GM23248 (cell line): Measurements from ENCODE around the gene UBASH3B. TPM values are rescaled to one million over a fixed set of nuclear protein-coding genes. Genes with fewer than 3 reads are reported as not detected.
A peak's percentile ranks its signal among the peaks of the same experiment; 100 is the strongest.

ENCODE experiments used
- DNase-seq: peaks from one replicate; pipeline ENCODE4 v3.0.0-alpha.2; 2015
- H2AFZ ChIP-seq: fragments of 200-600 bp; sonication (generic); 2 replicates; pipeline ENCODE4 v1.6.1; 2016; ENCODE audit warnings: antibody characterized with exemption
- H3F3A ChIP-seq: fragments of 200-600 bp; sonication (generic); 2 replicates; pipeline ENCODE4 v1.6.1; 2016; ENCODE audit warnings: mild to moderate bottlenecking, antibody characterized with exemption, mixed run types; ENCODE audit not compliant: insufficient read depth
- H3K27ac ChIP-seq: fragments of 200-600 bp; sonication (generic); 2 replicates; pipeline ENCODE4 v1.5.1; 2016; ENCODE audit warnings: mild to moderate bottlenecking
- H3K27me3 ChIP-seq: fragments of 200-600 bp; sonication (generic); replicated peaks from 2 replicates; pipeline ENCODE4 v1.6.1; 2016; ENCODE audit warnings: mild to moderate bottlenecking; ENCODE audit not compliant: insufficient read depth
- H3K36me3 ChIP-seq: fragments of 200-600 bp; sonication (generic); 2 replicates; pipeline ENCODE4 v1.6.1; 2016; ENCODE audit warnings: low read depth, mild to moderate bottlenecking
- H3K4me1 ChIP-seq: fragments of 200-600 bp; sonication (generic); 2 replicates; pipeline ENCODE4 v1.6.1; 2016; ENCODE audit warnings: mild to moderate bottlenecking; ENCODE audit not compliant: insufficient read depth
- H3K4me2 ChIP-seq: fragments of 200-600 bp; sonication (generic); one replicate; pipeline ENCODE4 v1.6.1; 2016; ENCODE audit warnings: mild to moderate bottlenecking; ENCODE audit not compliant: unreplicated experiment
- H3K4me3 ChIP-seq: fragments of 200-600 bp; sonication (generic); 2 replicates; pipeline ENCODE4 v1.5.1; 2016; ENCODE audit warnings: mild to moderate bottlenecking
- H3K79me2 ChIP-seq: fragments of 200-600 bp; sonication (generic); 2 replicates; pipeline ENCODE4 v1.6.1; 2016; ENCODE audit warnings: mild to moderate bottlenecking; ENCODE audit not compliant: insufficient read depth
- H3K9ac ChIP-seq: fragments of 200-600 bp; sonication (generic); 2 replicates; pipeline ENCODE4 v1.6.1; 2016; ENCODE audit warnings: mild to moderate bottlenecking
- H3K9me2 ChIP-seq: fragments of 200-600 bp; sonication (generic); 2 replicates; pipeline ENCODE4 v1.6.1; 2016; ENCODE audit warnings: mixed run types, mild to moderate bottlenecking, moderate library complexity; ENCODE audit not compliant: insufficient read depth
- H3K9me3 ChIP-seq: fragments of 200-600 bp; sonication (generic); one replicate; pipeline ENCODE4 v1.6.1; 2017; ENCODE audit warnings: low read depth
- H4K20me1 ChIP-seq: fragments of 200-600 bp; sonication (generic); 2 replicates; pipeline ENCODE4 v1.6.0; 2016; ENCODE audit not compliant: insufficient read depth
- EZH2 ChIP-seq: fragments of 200-600 bp; sonication (generic); IDR thresholded peaks from 2 replicates; pipeline ENCODE4 v1.6.1; 2018; ENCODE audit warnings: antibody characterized with exemption, mild to moderate bottlenecking; ENCODE audit not compliant: insufficient read depth, poor library complexity, severe bottlenecking
- EZH2phosphoT487 ChIP-seq: fragments of 200-600 bp; sonication (generic); IDR thresholded peaks from 2 replicates; pipeline ENCODE4 v1.6.1; 2018; ENCODE audit warnings: antibody characterized with exemption, moderate library complexity, mild to moderate bottlenecking, low read depth; ENCODE audit not compliant: insufficient read depth
- WGBS, 2 experiments: methylation state at CpG; one replicate each; pipeline ENCODE4 v1.1.6; 2015 to 2017; ENCODE audit warnings: low lambda C conversion rate in 2 of 2, low coverage in 1 of 2; ENCODE audit errors: missing lambda C conversion rate in 2 of 2; 5-methylcytosine and 5-hydroxymethylcytosine counted together
- in situ Hi-C: fragments of 300-500 bp; cut with MboI; formaldehyde crosslinking; loops from 2 replicates; pipeline ENCODE4 v1.15.0; 2020
- polyA plus RNA-seq: library from polyadenylated mRNA; unstranded; fragments of >200 nt; fragmentation: Nextera tagmentation; extraction: Ambion mirVana; gene quantifications from 2 replicates; pipeline ENCODE4 v1.2.1, GENCODE V29; 2016
- total RNA-seq: library from RNA; depleted of rRNA; stranded (reverse); fragments of >200 nt; shearing (Covaris generic); gene quantifications from 2 replicates; pipeline ENCODE4 v1.2.3, GENCODE V29; 2014

The UBASH3B gene
- total and polyA plus RNA-seq, 2 experiments from 2014 or later: 15.5 to 19.7 TPM

DNA sequence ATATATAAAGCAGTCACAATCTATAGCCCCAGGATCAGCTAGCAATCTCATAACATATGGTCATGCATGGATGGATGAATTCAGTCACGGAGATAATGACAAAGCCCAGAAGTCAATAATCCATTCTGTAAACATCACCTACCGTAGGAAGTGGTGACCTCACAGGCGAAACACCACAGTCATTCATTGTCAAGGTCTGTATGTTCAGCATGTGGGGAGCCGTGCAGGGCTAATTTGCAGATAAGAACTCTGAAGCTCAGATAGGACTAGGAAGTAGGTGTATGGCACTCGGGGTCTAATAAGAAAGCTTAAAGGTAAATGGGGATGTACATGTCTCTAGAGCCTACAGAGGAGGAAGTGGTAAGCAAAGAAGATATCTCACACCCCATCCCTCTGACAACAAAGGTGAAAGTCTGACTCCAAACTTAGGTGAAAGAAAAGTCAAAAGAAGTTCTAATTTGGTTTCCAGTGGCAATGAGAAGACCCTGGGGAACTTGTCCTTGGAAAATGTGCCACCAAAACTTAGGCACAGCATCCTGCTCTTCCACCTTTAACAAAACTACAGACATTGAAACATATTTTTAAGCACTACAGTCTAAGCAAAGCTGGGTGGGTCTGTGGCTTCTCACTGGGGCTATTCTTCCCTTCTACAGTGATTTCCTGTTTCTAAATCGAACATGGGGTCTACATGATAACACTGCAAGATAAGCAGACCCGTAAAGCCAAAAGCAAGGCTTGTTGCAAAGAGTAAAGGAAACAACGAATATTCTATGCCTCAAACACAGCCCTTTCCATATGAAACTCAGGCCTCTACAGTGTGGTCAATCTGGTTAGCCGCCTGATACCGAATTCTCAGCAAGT lies 188.0 kb downstream of the UBASH3B start:
- WGBS, 2 experiments: 86 to 87% methylated on average over 10 of the region's 10 CpGs
- Histone ChIP-seq H2AFZ (no peak overlapping the region), H3K9ac (no peak overlapping the region), H3K79me2 (no peaks in the 10 kb centered on the region), H3K27ac (no peak overlapping the region), H3K27me3 (no peaks in the 10 kb centered on the region), H3K36me3 (no peaks in the 10 kb centered on the region), H4K20me1 (no peaks in the 10 kb centered on the region), H3K4me1 (no peaks in the 10 kb centered on the region), H3K9me2 (no peaks in the 10 kb centered on the region), H3K9me3 (no peaks in the 10 kb centered on the region), H3K4me3 (no peak overlapping the region), H3F3A (no peaks in the 10 kb centered on the region), H3K4me2 (no peak overlapping the region)
- in situ Hi-C loops: no loop called here
- TF ChIP-seq EZH2 (no peak), EZH2phosphoT487 (no peak)
- no peak for DNase-seq

DNA sequence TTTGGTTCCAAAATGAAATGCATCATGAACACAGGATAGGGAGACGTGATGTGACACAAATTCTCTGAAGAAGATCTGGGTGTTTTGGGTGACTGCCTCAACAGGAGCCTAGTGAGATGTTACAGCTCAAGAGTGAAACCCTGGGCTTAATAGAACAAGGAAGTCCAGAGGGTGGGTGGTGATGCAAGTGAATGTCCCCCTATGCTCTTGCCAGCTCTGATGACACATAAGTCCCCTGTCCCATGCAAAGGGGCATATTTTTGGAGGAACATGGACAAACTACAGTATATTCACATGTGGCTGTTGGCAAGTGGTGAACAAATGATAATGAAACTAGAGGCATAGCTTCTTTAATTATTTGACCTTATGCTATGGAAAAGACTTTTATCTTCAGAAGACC lies 191.9 kb downstream of the UBASH3B start:
- TF ChIP-seq EZH2 (no peak), EZH2phosphoT487 (no peak)
- no peak for DNase-seq
- no peaks in the 10 kb centered on the region for H3K79me2 ChIP-seq
- H3K9me2 ChIP-seq: no peaks in the 10 kb centered on the region
- no peak overlapping the region for H3K9ac ChIP-seq
- no peak overlapping the region for H2AFZ ChIP-seq
- no peak overlapping the region for H3K4me2 ChIP-seq
- no peaks in the 10 kb centered on the region for H3K27me3 ChIP-seq
- in situ Hi-C loops: no loop called here
- H3F3A ChIP-seq: no peaks in the 10 kb centered on the region; the same call in 1 of the 2 replicates
- no peaks in the 10 kb centered on the region for H3K36me3 ChIP-seq
- no peak overlapping the region for H3K4me3 ChIP-seq
- no peaks in the 10 kb centered on the region for H4K20me1 ChIP-seq
- H3K4me1 ChIP-seq: peaks cover 12% of the 10 kb centered on the region; the same call in 1 of the 2 replicates
- 5 to 8% methylated on average over 1 of the region's 1 CpG for WGBS, 2 experiments
- H3K9me3 ChIP-seq: no peaks in the 10 kb centered on the region
- H3K27ac ChIP-seq: no peak overlapping the region

DNA sequence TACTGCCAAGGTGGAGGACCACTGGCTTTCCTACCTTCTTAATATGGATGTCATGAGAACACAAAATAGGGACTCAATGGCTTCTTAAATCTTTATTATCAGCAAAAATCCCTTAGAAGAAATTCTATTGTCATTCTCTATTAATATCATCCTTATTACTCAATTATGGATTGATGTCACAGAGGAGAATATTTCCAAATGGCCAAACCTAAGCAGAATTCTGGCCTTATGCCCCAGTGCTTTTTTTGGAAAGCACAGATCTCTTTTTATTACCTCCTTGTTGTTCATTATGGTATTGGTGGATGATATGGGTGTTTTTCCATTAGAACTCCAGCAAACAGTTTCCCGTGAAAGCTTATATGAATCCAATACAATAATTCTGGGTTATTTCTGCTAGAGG lies 192.7 kb downstream of the UBASH3B start:
- H3K27ac ChIP-seq: no peak overlapping the region
- H3K36me3 ChIP-seq: no peaks in the 10 kb centered on the region
- H3K9ac ChIP-seq: no peak overlapping the region
- no peaks in the 10 kb centered on the region for H3K27me3 ChIP-seq
- H3F3A ChIP-seq: no peaks in the 10 kb centered on the region; the same call in 1 of the 2 replicates
- peaks cover 15% of the 10 kb centered on the region; the same call in 1 of the 2 replicates for H3K4me1 ChIP-seq
- no peaks in the 10 kb centered on the region for H4K20me1 ChIP-seq
- no peak for TF ChIP-seq EZH2
- no peak for TF ChIP-seq EZH2phosphoT487
- H3K4me2 ChIP-seq: no peak overlapping the region
- H3K9me2 ChIP-seq: no peaks in the 10 kb centered on the region
- H3K9me3 ChIP-seq: no peaks in the 10 kb centered on the region
- in situ Hi-C loops: no loop called here
- no peak overlapping the region for H2AFZ ChIP-seq
- H3K4me3 ChIP-seq: no peak overlapping the region
- no peak for DNase-seq
- WGBS, 2 experiments: 97 to 100% methylated on average over 1 of the region's 1 CpG
- no peaks in the 10 kb centered on the region for H3K79me2 ChIP-seq

DNA sequence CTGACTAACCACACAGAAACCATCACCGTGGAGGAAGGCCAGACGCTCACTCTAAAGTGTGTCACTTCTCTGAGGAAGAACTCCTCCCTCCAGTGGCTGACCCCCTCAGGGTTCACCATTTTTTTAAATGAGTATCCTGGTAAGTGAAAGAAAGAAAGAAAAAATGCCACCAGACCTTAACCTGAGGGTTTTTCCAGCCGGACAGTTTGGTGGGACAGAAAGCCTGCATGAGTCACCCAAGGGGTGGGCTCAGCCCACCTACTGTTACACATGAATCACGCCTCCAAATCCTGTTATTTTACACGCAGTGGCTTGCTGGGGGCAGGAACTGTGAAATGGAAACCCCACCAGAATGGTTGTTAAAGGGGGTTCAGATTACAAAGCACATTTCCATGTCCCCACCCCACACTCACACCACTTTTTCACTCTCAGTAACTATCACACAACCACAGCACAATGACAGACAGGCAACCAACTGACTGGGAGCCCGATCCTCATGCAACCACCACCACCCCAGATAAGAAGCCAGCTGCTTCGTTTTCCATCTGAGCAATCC lies 194.6 kb downstream of the UBASH3B start:
- in situ Hi-C loops: loop anchor here (5.0 kb wide), 1 partner anchor 218 kb away; no protein-coding TSS in a partner anchor
- Histone ChIP-seq H3K27me3 (no peaks in the 10 kb centered on the region), H3K36me3 (no peaks in the 10 kb centered on the region), H4K20me1 (no peaks in the 10 kb centered on the region), H3K27ac (peak overlapping the region; percentile 5; the same call in 1 of the 2 replicates), H3K9me2 (no peaks in the 10 kb centered on the region), H3K9ac (0 out of 2 replicates have a peak overlapping the region, but pooled peaks have one; percentile 5), H3K4me1 (peaks cover 15% of the 10 kb centered on the region; the same call in 1 of the 2 replicates), H3K9me3 (no peaks in the 10 kb centered on the region), H3K79me2 (no peaks in the 10 kb centered on the region), H3K4me2 (no peak overlapping the region), H3K4me3 (no peak overlapping the region), H2AFZ (peak overlapping the region; percentile 67), H3F3A (peaks cover under 1% of the 10 kb centered on the region; the same call in 1 of the 2 replicates)
- DNase-seq: peak; percentile 75
- WGBS, 2 experiments: 49 to 50% methylated on average over 7 of the region's 7 CpGs
- no peak for TF ChIP-seq EZH2phosphoT487
- TF ChIP-seq EZH2: no peak
